Measurements from ENCODE around the gene ZC3H12D.

Gene ZC3H12D

GRCh38 chr6:149429427-149430360 is 55.1 kb downstream of the ZC3H12D start:
- H3K4me3 ChIP-seq (ENCODE audit: low read depth, low read length), result no peak overlapping the region
- TF ChIP-seq CTCF (IDR thresholded peaks at IDR 0.05; ENCODE audit: low read depth, low read length), result no peak

GRCh38 chr6:149428606-149429005 is 56.2 kb downstream of the ZC3H12D start:
- TF ChIP-seq CTCF (IDR thresholded peaks at IDR 0.05; ENCODE audit: low read depth, low read length), result no peak
- no peak overlapping the region for H3K4me3 ChIP-seq (ENCODE audit: low read depth, low read length)

GRCh38 chr6:149425754-149426153 is 59.1 kb downstream of the ZC3H12D start:
- no peak for TF ChIP-seq CTCF (IDR thresholded peaks at IDR 0.05; ENCODE audit: low read depth, low read length)
- no peak overlapping the region for H3K4me3 ChIP-seq (ENCODE audit: low read depth, low read length)

GRCh38 chr6:149425224-149425623 is 59.6 kb downstream of the ZC3H12D start:
- TF ChIP-seq CTCF (IDR thresholded peaks at IDR 0.05; ENCODE audit: low read depth, low read length), result no peak
- no peak overlapping the region for H3K4me3 ChIP-seq (ENCODE audit: low read depth, low read length)

- no peak for TF ChIP-seq CTCF (IDR thresholded peaks at IDR 0.05; ENCODE audit: low read depth, low read length)
Measured at GRCh38 chr6:149423964-149424440, 60.8 kb downstream of the ZC3H12D start.

GRCh38 chr6:149422581-149422980 is 62.2 kb downstream of the ZC3H12D start:
- no peak overlapping the region for H3K4me3 ChIP-seq (ENCODE audit: low read depth, low read length)
- TF ChIP-seq CTCF (IDR thresholded peaks at IDR 0.05; ENCODE audit: low read depth, low read length), result no peak

More at GRCh38 chr6:149423964-149424440, 60.8 kb downstream of the ZC3H12D start:
- H3K4me3 ChIP-seq (ENCODE audit: low read depth, low read length), result no peak overlapping the region

GRCh38 chr6:149421132-149421531 is 63.7 kb downstream of the ZC3H12D start:
- TF ChIP-seq CTCF (IDR thresholded peaks at IDR 0.05; ENCODE audit: low read depth, low read length), result no peak
- H3K4me3 ChIP-seq (ENCODE audit: low read depth, low read length), result no peak overlapping the region
